H1 (cell line): ENCODE measurements around the gene LENG1.

Experiments
- BRCA1 ChIP-seq: IDR thresholded peaks from 2 replicates; pipeline ENCODE4 v1.6.1; 2012; ENCODE audit warnings: low read depth, low read length, improper control_type of control experiment
- CEBPB ChIP-seq: IDR thresholded peaks from 2 replicates; pipeline ENCODE4 v1.6.1; 2012; ENCODE audit warnings: low read depth, low read length
- CHD2 ChIP-seq: IDR thresholded peaks from 2 replicates; pipeline ENCODE4 v1.6.1; 2012; ENCODE audit warnings: low read length, improper control_type of control experiment
- CTCF ChIP-seq, 3 experiments: IDR thresholded peaks; 1 replicate in 2 of 3; 2 replicates in 1 of 3; pipeline versions ENCODE4 v1.5.1 to v1.6.1; 2011; ENCODE audit warnings: low read length in 3 of 3, mild to moderate bottlenecking in 3 of 3, inconsistent platforms in 2 of 3, low read depth in 1 of 3, moderate library complexity in 1 of 3; ENCODE audit not compliant: insufficient read depth in 1 of 3; ENCODE audit errors: control extremely low read depth in 1 of 3
- EZH2 ChIP-seq: fragments of 200-600 bp; sonication (generic); IDR thresholded peaks from 2 replicates; pipeline ENCODE4 v1.7.1; 2012; ENCODE audit warnings: low read depth, mild to moderate bottlenecking, moderate library complexity, low read length, inconsistent platforms; ENCODE audit not compliant: severe bottlenecking
- GTF2F1 ChIP-seq: IDR thresholded peaks from 2 replicates; pipeline ENCODE4 v1.6.1; 2012; ENCODE audit warnings: low read depth, low read length, improper control_type of control experiment, borderline replicate concordance
- MAX ChIP-seq: IDR thresholded peaks from 2 replicates; pipeline ENCODE4 v1.6.1; 2012; ENCODE audit warnings: inconsistent platforms
- POLR2A ChIP-seq, 2 experiments: IDR thresholded peaks; 1 replicate in 1 of 2; 2 replicates in 1 of 2; pipeline ENCODE4 v1.6.1; 2011; ENCODE audit warnings: low read depth in 2 of 2, low read length in 2 of 2, mild to moderate bottlenecking in 2 of 2; ENCODE audit errors: control extremely low read depth in 1 of 2
- SIN3A ChIP-seq, 2 experiments: IDR thresholded peaks in 1 of 2; conservative IDR thresholded peaks in 1 of 2; 2 replicates each; pipeline ENCODE4 v1.6.1; 2011 to 2012; ENCODE audit warnings: low read length in 2 of 2, improper control_type of control experiment in 1 of 2, low read depth in 1 of 2, mild to moderate bottlenecking in 1 of 2
- SRF ChIP-seq: IDR thresholded peaks from 2 replicates; pipeline ENCODE4 v1.6.1; 2011; ENCODE audit warnings: mild to moderate bottlenecking, low read depth, low read length, moderate library complexity
- TAF1 ChIP-seq: IDR thresholded peaks from 2 replicates; pipeline ENCODE4 v1.6.1; 2011; ENCODE audit warnings: mild to moderate bottlenecking, low read depth, low read length
- TEAD4 ChIP-seq: IDR thresholded peaks from 2 replicates; pipeline ENCODE4 v1.6.1; 2012; ENCODE audit warnings: low read depth, low read length, inconsistent platforms, mixed read lengths

- no peak for TF ChIP-seq CTCF (IDR thresholded peaks at IDR 0.05; ENCODE audit: control extremely low read depth in 1 of 3, insufficient read depth in 1 of 3, low read depth in 1 of 3, low read length in 3 of 3)
- no peak for TF ChIP-seq CEBPB
- no peak for TF ChIP-seq CHD2
- TF ChIP-seq EZH2, result no peak
- TF ChIP-seq SIN3A (conservative IDR thresholded peaks at IDR 0.05 in 1 of 2, IDR thresholded peaks at IDR 0.05 in 1 of 2; ENCODE audit: low read depth in 1 of 2, low read length in 2 of 2), result no peak
- TF ChIP-seq POLR2A (IDR thresholded peaks at IDR 0.05; ENCODE audit: control extremely low read depth in 1 of 2, low read depth in 2 of 2, low read length in 2 of 2), result no peak
- no peak for TF ChIP-seq SRF
- no peak for TF ChIP-seq TAF1
- no peak for TF ChIP-seq GTF2F1
- TF ChIP-seq MAX, result no peak
- no peak for TF ChIP-seq TEAD4
- no peak for TF ChIP-seq BRCA1
These were observed 13.9 kb downstream of the LENG1 start for GRCh38 chr19:54145541-54146158.
